ENCODE results near the gene CCDC195. TPM values are rescaled to one million over a fixed set of nuclear protein-coding genes. Genes with fewer than 3 reads are reported as not detected.

CCDC195 gene, protein sequence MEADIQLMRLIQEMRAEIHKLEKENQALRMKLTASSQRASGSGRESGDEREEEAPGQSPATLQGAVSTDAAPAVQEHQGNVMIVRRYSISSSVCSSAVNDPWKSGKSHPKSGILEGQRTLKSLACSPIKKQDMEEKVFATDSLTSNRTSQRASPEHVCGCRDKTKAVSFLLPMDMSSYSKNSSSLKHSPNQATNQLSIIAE
- total RNA-seq = not detected in 2 replicates

DNA sequence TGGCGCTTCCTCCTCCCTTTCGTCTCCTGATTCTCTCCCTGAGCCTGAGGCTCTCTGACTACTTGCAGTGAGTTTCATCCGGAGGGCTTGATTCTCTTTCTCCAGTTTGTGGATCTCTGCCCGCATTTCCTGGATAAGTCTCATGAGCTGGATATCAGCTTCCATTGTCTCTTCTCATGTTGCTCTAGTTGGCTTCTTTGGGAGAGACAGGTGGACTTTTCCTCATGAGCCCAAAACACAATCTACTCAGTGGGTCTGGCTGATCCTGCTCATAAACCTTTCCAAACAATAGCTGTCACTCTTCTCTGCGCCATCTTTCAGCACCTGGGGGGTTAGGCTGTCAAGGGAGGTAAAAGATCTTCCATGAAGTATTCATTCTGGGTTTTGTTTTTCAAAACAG lies at the start of gene CCDC195:
CCDC195 (minus strand) TSS at position 165 of the 400 bp plus-strand sequence; CDS start at position 165, 0 bp downstream.

Other genes with a start within 250 kb of the CCDC195 start
- gene CUL3, start 131.0 kb downstream of the CCDC195 start, total RNA-seq = 52.8 and 60.8 TPM in 2 replicates